ENCODE measurements around the gene TBX1. TPM values are rescaled to one million over a fixed set of nuclear protein-coding genes. Genes with fewer than 3 reads are reported as not detected.
"Not testable (repeated sequence)": the region's sequence is repeated elsewhere in the genome, so short reads cannot be mapped to it uniquely, and the experiment has no call there.

The TBX1 gene
- polyA plus RNA-seq, 4 donors, result 0.23 to 0.41 (median 0.35) TPM

GRCh38 chr22:19722982-19723231, 37.7 kb upstream of the TBX1 start:
- no peak for DNase-seq (ENCODE audit: low read depth in 4 of 4, low spot score in 2 of 4)

- no peak for DNase-seq (ENCODE audit: low read depth in 4 of 4, low spot score in 2 of 4)
Measured at GRCh38 chr22:19723232-19723982, 37.2 kb upstream of the TBX1 start, which contains the start of gene GP1BB. Gene GP1BB (plus strand): TSS chr22:19723539. CDS start chr22:19723570, 31 bp downstream.

DNA sequence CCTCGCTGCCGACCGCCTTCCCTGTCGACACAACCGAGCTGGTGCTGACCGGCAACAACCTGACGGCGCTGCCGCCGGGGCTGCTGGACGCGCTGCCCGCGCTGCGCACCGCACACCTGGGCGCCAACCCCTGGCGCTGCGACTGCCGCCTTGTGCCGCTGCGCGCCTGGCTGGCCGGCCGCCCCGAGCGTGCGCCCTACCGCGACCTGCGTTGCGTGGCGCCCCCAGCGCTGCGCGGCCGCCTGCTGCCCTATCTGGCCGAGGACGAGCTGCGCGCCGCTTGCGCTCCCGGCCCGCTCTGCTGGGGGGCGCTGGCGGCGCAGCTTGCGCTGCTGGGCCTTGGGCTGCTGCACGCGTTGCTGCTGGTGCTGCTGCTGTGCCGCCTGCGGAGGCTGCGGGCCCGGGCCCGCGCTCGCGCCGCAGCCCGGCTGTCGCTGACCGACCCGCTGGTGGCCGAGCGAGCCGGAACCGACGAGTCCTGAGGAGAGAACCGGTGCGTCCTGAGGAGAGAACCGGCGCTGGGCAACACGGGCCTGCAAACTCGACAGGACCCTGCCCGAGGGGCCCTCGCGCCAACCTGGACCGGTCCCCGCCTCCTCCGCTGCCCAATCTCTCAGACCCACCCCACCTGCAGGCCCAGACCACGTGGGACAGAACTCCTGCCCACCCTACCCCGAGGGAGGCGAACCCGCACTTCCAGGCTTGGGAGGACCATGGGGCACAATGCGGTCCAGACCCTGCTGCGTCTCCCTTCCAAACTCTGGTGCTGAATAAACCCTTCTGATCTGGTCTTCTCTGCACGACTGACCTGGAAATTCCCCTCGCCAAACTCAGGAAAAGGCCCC, 36.4 kb upstream of the TBX1 start:
- DNase-seq (ENCODE audit: low read depth in 4 of 4, low spot score in 2 of 4), result no peak

DNA sequence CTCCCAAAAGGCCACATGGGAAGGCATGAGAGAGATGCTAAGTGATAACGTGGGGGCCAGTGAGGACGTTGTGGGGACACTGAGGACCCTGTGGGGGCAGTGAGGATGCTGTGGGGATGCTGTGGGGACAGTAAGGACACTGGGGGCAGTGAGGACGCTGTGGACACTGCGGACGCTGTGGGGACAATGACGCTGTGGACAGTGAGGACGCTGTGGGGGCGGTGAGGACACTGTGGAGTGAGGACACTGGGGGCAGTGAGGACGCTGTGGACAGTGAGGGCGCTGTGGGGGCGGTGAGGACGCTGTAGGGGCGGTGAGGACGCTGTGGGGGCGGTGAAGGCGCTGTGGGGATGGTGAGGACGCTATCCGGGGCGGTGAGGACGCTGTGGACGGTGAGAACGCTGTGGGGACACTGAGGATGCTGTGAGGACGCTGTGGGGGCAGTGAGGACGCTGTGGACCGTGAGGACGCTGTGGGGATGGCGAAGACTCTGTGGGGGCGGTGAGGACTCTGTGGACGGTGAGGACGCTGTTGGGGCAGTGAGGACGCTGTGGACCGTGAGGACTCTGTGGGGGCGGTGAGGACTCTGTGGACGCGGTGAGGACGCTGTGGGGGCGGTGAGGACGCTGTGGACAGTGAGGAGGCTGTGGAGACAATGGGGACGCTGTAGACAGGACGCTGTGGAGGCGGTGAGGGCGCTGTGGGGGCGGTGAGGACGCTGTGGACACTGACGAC, 35.5 kb upstream of the TBX1 start:
- DNase-seq (ENCODE audit: low read depth in 4 of 4, low spot score in 2 of 4), result no peak

- DNase-seq (ENCODE audit: low read depth in 4 of 4, low spot score in 2 of 4), result not testable (repeated sequence)
Measured at GRCh38 chr22:19726064-19726788, 34.4 kb upstream of the TBX1 start.

- no peak for DNase-seq (ENCODE audit: low read depth in 4 of 4, low spot score in 2 of 4)
Measured at GRCh38 chr22:19727310-19728150, 33.0 kb upstream of the TBX1 start.

DNA sequence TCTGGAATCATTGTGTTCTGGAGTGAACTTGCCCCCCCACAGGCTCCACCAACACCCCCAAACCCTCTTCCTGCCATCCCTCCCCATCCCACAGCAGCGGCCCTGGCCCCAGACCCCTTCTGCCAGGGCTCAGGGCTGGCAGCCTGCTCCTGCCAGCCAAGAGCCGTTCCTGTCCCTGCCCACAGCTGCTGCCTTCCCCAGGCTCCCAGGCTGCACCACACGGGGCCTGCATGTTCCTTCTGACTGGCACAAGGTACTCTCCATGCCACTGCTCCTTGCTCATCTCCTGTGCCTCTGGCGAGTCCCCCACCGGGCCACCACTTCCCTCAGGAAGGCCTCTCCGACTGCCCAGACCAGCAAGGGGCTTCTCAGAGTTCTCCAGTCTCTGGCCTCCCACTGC, 32.3 kb upstream of the TBX1 start:
- DNase-seq (ENCODE audit: low read depth in 4 of 4, low spot score in 2 of 4), result no peak

GRCh38 chr22:19728836-19729235, 31.7 kb upstream of the TBX1 start:
- no peak for DNase-seq (ENCODE audit: low read depth in 4 of 4, low spot score in 2 of 4)

- DNase-seq (ENCODE audit: low read depth in 4 of 4, low spot score in 2 of 4), result no peak
Measured at GRCh38 chr22:19729507-19729906, 31.1 kb upstream of the TBX1 start.

- DNase-seq (ENCODE audit: low read depth in 4 of 4, low spot score in 2 of 4), result no peak
Measured at GRCh38 chr22:19730198-19730597, 30.4 kb upstream of the TBX1 start.

DNA sequence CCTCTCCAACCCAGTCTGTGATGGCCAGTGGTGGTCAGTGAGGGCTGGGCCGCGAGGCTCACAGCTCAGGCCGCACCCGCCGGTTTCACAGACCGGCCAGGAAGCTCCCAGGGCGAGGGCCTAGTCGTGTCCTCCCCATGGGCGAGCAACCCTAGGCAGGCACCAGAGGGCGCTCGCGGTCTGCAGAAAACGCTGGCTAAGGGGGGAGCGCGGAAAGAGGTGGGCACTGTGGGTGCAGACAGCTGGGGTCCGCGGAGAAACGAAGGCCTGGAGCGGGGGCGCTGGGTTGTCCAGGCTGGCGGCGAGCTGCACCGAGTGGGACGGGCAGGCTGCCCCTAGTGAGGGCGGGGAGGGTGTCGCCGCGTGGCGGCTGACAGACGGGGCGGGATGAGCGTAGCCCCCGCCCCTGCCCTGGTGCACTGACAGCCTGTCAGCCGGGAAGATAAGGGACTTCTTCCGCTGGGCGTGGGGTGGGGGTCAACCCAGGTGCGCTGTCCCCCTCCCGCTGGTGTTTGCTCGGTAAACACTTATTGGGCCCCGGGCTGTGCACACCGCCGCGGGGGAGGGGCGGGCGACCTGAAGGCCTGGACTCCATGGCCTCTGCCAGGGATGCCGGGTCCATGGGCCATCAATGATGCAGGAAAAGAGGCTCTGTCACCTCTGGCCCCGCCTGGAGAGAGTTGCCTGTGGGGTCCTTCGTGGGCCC, 29.8 kb upstream of the TBX1 start:
- DNase-seq (ENCODE audit: low read depth in 4 of 4, low spot score in 2 of 4), result peak in 3 of 4 donors; percentile 62 to 74 (median 71)

DNA sequence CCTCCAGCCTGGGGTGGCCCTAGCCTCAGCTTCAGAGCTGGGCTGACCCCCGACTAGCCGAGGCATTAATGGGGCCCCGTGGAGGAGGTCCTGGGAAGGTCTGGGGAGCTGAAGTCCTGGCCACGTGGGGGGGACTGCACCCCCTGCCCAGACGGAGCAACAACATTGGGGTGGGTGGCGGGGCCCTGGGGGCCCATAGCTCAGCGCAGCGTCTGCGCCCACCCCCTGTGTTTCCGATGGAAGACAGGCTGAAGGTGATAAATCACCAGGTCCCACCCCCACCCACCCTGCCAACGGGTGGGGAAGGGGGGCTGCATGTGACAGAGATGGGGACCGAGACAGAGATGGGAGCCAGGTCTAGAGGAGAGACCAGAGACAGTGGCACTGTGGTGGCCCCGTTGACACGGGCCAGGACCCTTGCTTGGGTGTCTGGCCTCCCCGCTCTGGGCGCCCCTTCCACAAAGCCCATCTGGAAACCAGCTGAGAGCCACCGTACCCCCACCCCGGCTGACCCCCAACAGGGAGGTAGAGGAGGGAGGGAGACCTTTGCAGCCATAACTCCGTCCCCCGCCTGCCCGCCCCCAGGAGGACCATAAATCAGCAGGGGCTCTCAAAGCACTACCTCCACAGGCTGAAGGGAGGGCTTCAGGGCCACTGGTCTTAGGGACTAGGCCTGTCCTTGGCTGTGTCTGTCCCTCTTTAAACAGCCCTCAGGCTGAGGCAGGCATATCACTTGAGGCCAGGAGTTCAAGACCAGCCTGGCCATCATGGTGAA, 29.0 kb upstream of the TBX1 start:
- no peak for DNase-seq (ENCODE audit: low read depth in 4 of 4, low spot score in 2 of 4)

- no peak for DNase-seq (ENCODE audit: low read depth in 4 of 4, low spot score in 2 of 4)
Measured at GRCh38 chr22:19732403-19733113, 28.0 kb upstream of the TBX1 start.

- DNase-seq (ENCODE audit: low read depth in 4 of 4, low spot score in 2 of 4), result no peak
Measured at GRCh38 chr22:19733755-19734154, 26.8 kb upstream of the TBX1 start.

DNA sequence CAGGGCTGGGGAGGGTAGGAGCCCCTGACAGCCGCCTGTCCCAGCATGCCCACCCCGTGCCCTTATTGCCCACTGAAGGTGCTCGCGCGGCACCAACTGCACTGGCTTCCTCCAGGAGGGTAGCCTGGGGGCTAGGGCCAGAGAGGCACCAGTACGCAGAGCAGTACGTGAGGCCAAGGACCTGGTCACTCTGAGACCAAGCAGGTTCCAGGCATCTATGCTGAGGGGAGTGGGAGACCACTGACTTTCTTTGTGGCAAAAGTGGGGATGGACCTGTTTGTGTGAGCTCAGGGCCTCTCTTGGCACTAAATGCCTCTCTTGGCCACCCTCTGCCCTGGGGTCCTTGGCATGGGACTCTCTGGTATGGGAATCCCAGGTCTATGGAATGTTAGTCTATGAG, 26.4 kb upstream of the TBX1 start:
- DNase-seq (ENCODE audit: low read depth in 4 of 4, low spot score in 2 of 4), result no peak

DNA sequence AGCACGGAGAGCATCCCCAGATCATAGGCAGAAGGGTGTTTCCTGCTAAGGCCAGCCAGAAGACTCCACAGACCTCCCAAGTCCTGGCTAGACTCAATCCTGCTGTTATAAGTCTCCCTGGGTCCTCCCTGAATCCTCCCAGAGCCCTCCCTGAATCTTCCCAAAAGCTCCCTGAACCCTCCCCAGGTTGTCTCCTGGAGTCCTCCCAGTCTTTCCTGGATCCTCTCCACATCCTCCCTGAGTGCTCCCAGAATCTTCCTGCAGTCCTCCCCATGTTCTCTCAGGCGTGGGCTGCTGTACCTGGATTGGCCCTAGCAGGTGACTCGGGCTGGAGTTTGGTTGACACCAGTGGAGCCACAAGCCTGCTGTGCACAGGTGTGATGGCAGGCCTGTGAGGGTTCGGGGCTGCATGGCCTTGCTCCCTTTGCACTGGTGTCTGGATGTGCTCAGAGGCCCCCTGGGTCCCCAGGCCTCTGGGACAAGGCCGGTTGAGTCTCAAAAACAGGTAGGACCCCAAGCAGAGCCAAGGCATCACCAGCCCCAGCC, 25.7 kb upstream of the TBX1 start:
- no peak for DNase-seq (ENCODE audit: low read depth in 4 of 4, low spot score in 2 of 4)

DNA sequence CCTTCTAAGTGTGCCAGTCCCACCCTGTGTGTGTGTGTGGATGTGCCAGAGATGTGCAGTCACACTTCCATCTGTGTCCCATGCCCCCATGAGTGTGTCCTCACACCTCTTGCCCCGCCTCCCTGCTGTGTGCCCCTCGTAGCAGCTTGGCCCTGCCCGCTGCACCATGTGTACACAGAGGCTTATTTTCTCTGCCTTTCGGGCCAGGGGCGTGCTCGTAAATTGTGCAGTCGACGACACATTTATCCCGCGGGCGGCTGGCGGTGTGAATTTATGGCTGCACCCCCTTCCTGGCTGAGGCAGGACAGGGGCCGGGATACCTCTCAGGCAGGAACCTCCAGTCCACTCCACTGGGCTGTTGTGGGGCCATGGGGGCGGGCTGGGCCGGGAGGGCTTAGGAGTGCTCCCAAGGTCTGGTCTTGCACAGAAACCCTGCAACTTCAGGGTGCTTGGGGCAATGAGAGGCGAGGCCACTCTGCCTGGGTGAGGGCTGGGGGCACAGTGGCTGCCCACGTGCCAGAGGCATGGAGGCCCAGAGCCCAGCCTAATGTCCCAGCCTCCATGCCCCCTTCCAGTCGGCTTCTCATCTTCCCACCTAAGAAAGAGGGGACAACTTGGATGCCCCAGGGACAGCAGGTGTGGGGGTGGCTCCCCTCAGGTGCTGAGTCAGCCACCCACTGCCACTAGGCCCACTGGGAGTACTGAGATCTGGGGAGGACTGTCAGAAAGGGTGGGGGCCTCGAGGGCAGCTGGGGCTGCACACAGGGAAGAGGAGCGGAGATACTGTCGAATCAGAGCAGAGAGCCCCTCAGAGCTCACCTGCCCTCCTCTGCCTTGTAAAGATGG, 24.7 kb upstream of the TBX1 start:
- DNase-seq (ENCODE audit: low read depth in 4 of 4, low spot score in 2 of 4), result no peak
